Endothelial cell of umbilical vein (primary cell): ENCODE data around the gene ASB1. TPM values are rescaled to one million over a fixed set of nuclear protein-coding genes. Genes with fewer than 3 reads are reported as not detected.

Experiments
- BruUV-seq: library from RNA; stranded (reverse); fragments of 400-500 nt; replicated peaks from 2 replicates; lab custom pipeline; 2021; lab: Mats Ljungman, UMichigan
- CTCF ChIA-PET: fragments of 300-600, 350-600 bp; sonication (Branson Sonifier 250); formaldehyde crosslinking; loops from one replicate; lab custom pipeline; 2021; ENCODE audit warnings: antibody characterized with exemption, inconsistent platforms; lab: Charles Lee
- POLR2A ChIA-PET: fragments of 300-600, 350-600 bp; sonication (Branson Sonifier 250); formaldehyde crosslinking; loops from one replicate; lab custom pipeline; 2021; ENCODE audit warnings: antibody characterized with exemption, inconsistent platforms; lab: Charles Lee
- DNase-seq: peaks from one replicate; pipeline ENCODE4 v3.0.0-alpha.2; 2011; ENCODE audit warnings: low read depth, low spot score
- FAIRE-seq: peaks from 2 replicates; lab custom pipeline; 2011; peaks lifted over from hg19 to GRCh38; lab: Jason Lieb, UNC
- H2AFZ ChIP-seq: 2 replicates; pipeline ENCODE4 v1.6.0; 2012; ENCODE audit warnings: low read depth, low read length, control low read depth, inconsistent platforms
- H3K27ac ChIP-seq: 2 replicates; pipeline ENCODE4 v1.5.1; 2011; ENCODE audit warnings: low read depth, mild to moderate bottlenecking, control low read depth, low read length, moderate library complexity; ENCODE audit not compliant: insufficient read depth
- H3K27me3 ChIP-seq, 2 experiments: 2 replicates each; pipeline versions ENCODE4 v1.6.0 to v1.6.1; 2011; ENCODE audit warnings: low read length in 2 of 2, mixed read lengths in 1 of 2; ENCODE audit not compliant: control insufficient read depth in 2 of 2, insufficient read depth in 2 of 2
- H3K36me3 ChIP-seq, 2 experiments: 2 replicates in 1 of 2; 3 replicates in 1 of 2; pipeline ENCODE4 v1.5.1; 2011; ENCODE audit warnings: low read length in 2 of 2, mild to moderate bottlenecking in 1 of 2, moderate library complexity in 1 of 2; ENCODE audit not compliant: control insufficient read depth in 2 of 2, insufficient read depth in 2 of 2; ENCODE audit errors: extremely low read depth in 1 of 2
- H3K4me1 ChIP-seq: 3 replicates; pipeline ENCODE4 v1.5.1; 2011; ENCODE audit warnings: mild to moderate bottlenecking, low read length; ENCODE audit not compliant: control insufficient read depth, insufficient read depth; ENCODE audit errors: extremely low read depth
- H3K4me2 ChIP-seq: 2 replicates; pipeline ENCODE4 v1.6.1; 2011; ENCODE audit warnings: low read length, control low read depth, mixed read lengths; ENCODE audit not compliant: insufficient read depth
- H3K4me3 ChIP-seq, 3 experiments: fragments of 200-600 bp in 1 of 3; sonication (generic), shearing (Covaris generic) in 1 of 3; replicated peaks in 1 of 3; 2 replicates each; pipeline ENCODE4 v1.5.1; 2011 to 2016; ENCODE audit warnings: control low read depth in 3 of 3, low read length in 3 of 3, mild to moderate bottlenecking in 2 of 3, inconsistent platforms in 1 of 3, low read depth in 1 of 3, moderate library complexity in 1 of 3; ENCODE audit not compliant: insufficient read depth in 1 of 3
- H3K79me2 ChIP-seq: 2 replicates; pipeline ENCODE4 v1.6.0; 2012; ENCODE audit warnings: low read length, inconsistent platforms; ENCODE audit not compliant: control insufficient read depth, insufficient read depth
- H3K9ac ChIP-seq: replicated peaks from 2 replicates; pipeline ENCODE3; 2011; ENCODE audit warnings: low read length, control low read depth; ENCODE audit not compliant: insufficient read depth; ENCODE audit errors: extremely low read depth
- H3K9me1 ChIP-seq: replicated peaks from 3 replicates; pipeline ENCODE4 v1.6.0; 2011; ENCODE audit warnings: mild to moderate bottlenecking, low read length; ENCODE audit not compliant: control insufficient read depth, insufficient read depth; ENCODE audit errors: extremely low read depth
- H3K9me3 ChIP-seq: replicated peaks from 2 replicates; pipeline ENCODE4 v1.5.1; 2012; ENCODE audit warnings: low read length, inconsistent platforms; ENCODE audit not compliant: control insufficient read depth, insufficient read depth
- H4K20me1 ChIP-seq: replicated peaks from 2 replicates; pipeline ENCODE3; 2011; ENCODE audit warnings: mild to moderate bottlenecking, low read length; ENCODE audit not compliant: control insufficient read depth, insufficient read depth; ENCODE audit errors: extremely low read depth
- EZH2 ChIP-seq: IDR thresholded peaks from 2 replicates; pipeline ENCODE4 v1.6.1; 2012; ENCODE audit warnings: borderline replicate concordance, low read depth, mild to moderate bottlenecking, moderate library complexity, low read length, inconsistent platforms; ENCODE audit not compliant: severe bottlenecking
- FOS ChIP-seq: IDR thresholded peaks from 2 replicates; pipeline ENCODE4 v1.6.1; 2011; ENCODE audit warnings: mild to moderate bottlenecking, low read length, moderate library complexity, borderline replicate concordance; ENCODE audit not compliant: insufficient read depth
- GATA2 ChIP-seq: IDR thresholded peaks from 2 replicates; pipeline ENCODE4 v1.7.0; 2011; ENCODE audit warnings: low read depth, mild to moderate bottlenecking, moderate library complexity, mixed read lengths, low read length; ENCODE audit not compliant: insufficient read length, insufficient read depth
- JUN ChIP-seq: IDR thresholded peaks from 2 replicates; pipeline ENCODE4 v1.6.1; 2011; ENCODE audit warnings: borderline replicate concordance, low read depth; ENCODE audit not compliant: insufficient read length, insufficient read depth
- MYC ChIP-seq: IDR thresholded peaks from one replicate; pipeline ENCODE4 v1.6.1; 2011; ENCODE audit warnings: mild to moderate bottlenecking, low read depth, low read length
- POLR2A ChIP-seq: IDR thresholded peaks from 2 replicates; pipeline ENCODE4 v1.6.1; 2012; ENCODE audit warnings: low read depth, mild to moderate bottlenecking, control low read depth, low read length
- POLR2AphosphoS5 ChIP-seq: IDR thresholded peaks from 2 replicates; pipeline ENCODE4 v1.6.1; 2012; ENCODE audit warnings: low read depth, mild to moderate bottlenecking, control low read depth, low read length, moderate library complexity; ENCODE audit not compliant: insufficient read depth
- dilution Hi-C: fragments of 300-500 bp; cut with MboI; formaldehyde crosslinking; loops from one replicate; pipeline ENCODE4 v1.15.0; 2019; ENCODE audit warnings: low sequenced_read_pairs; ENCODE audit not compliant: extremely low pct_ligation_motif_present
- intact Hi-C: fragments of 100-400 bp; cut with micrococcal nuclease; formaldehyde crosslinking; loops from one replicate; pipeline ENCODE4 v1.10.0; 2022
- polyA plus RNA-seq, 4 experiments: library from polyadenylated mRNA; depleted of rRNA in 3 of 4; stranded (reverse) in 3 of 4; unstranded in 1 of 4; fragments of >200 nt; gene quantifications; 2 replicates each; pipeline versions ENCODE4 v1.2.1 to v1.2.3, GENCODE V29; 2011 to 2012; ENCODE audit warnings: missing spikeins in 1 of 4
- small RNA-seq: library from RNA; depleted of rRNA; stranded (forward); fragments of <200 nt; gene quantifications from one replicate; pipeline ENCODE3, GENCODE V24; 2012; ENCODE audit warnings: low replicate concordance, low read depth; ENCODE audit not compliant: insufficient read depth, insufficient read length
- total RNA-seq: library from RNA; stranded (reverse); gene quantifications from 2 replicates; pipeline ENCODE4 v1.2.3, GENCODE V29; 2021
- TF ChIP-seq, protein P1 (sequence below): IDR thresholded peaks from 2 replicates; pipeline ENCODE4 v1.6.1; 2011; ENCODE audit not compliant: insufficient read depth, insufficient read length
- TF ChIP-seq, protein P2 (sequence below), 2 donors: IDR thresholded peaks; 1 replicate in 1 of 2; 2 replicates in 1 of 2; pipeline ENCODE4 v1.5.1; 2011; ENCODE audit warnings: low read length in 2 of 2, mild to moderate bottlenecking in 2 of 2, moderate library complexity in 2 of 2, control low read depth in 1 of 2, inconsistent platforms in 1 of 2, low read depth in 1 of 2; ENCODE audit not compliant: insufficient read depth in 1 of 2; ENCODE audit errors: extremely low read depth in 1 of 2

The ASB1 gene
- total and polyA plus RNA-seq, 2 donors (not counting 3 experiments of a cell fraction or from before 2014, with no cell fraction given) = 12.3 to 16.2 TPM

DNA sequence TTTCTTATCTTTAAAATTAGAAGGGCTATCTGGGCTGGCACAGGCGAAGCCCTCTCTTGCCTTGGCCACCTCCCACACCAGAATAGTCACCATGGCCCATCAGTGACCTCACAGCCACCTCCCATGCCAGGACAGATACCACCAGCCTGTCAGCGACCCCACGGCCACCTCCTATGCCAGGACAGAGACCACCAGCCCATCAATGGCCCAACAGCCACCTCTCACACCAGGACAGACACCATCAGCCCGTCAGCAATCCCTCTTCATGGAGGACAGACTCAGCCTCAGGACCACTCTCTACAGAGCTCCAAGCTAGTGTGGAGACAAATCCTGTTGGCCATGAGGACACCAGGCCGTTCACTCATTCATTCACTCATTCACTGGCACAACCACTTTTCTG, 74.6 kb downstream of the ASB1 start:
- no peak for TF ChIP-seq POLR2AphosphoS5
- no peak for TF ChIP-seq GATA2
- no peak for TF ChIP-seq FOS
- no peak for TF ChIP-seq JUN
- TF ChIP-seq MYC = no peak
- TF ChIP-seq, protein P1, sequence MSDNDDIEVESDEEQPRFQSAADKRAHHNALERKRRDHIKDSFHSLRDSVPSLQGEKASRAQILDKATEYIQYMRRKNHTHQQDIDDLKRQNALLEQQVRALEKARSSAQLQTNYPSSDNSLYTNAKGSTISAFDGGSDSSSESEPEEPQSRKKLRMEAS = no peak
- no peak for TF ChIP-seq EZH2
- TF ChIP-seq, protein P2, sequence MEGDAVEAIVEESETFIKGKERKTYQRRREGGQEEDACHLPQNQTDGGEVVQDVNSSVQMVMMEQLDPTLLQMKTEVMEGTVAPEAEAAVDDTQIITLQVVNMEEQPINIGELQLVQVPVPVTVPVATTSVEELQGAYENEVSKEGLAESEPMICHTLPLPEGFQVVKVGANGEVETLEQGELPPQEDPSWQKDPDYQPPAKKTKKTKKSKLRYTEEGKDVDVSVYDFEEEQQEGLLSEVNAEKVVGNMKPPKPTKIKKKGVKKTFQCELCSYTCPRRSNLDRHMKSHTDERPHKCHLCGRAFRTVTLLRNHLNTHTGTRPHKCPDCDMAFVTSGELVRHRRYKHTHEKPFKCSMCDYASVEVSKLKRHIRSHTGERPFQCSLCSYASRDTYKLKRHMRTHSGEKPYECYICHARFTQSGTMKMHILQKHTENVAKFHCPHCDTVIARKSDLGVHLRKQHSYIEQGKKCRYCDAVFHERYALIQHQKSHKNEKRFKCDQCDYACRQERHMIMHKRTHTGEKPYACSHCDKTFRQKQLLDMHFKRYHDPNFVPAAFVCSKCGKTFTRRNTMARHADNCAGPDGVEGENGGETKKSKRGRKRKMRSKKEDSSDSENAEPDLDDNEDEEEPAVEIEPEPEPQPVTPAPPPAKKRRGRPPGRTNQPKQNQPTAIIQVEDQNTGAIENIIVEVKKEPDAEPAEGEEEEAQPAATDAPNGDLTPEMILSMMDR (IDR thresholded peaks at IDR 0.05; ENCODE audit: extremely low read depth in 1 of 2, insufficient read depth in 1 of 2, low read depth in 1 of 2, low read length in 2 of 2) = no peak
- no peak for TF ChIP-seq POLR2A
- Histone ChIP-seq H3K27me3 (no peaks in the 10 kb centered on the region), H4K20me1 (no peaks in the 10 kb centered on the region), H3K27ac (no peak overlapping the region), H3K9me3 (no peaks in the 10 kb centered on the region), H3K4me1 (no peaks in the 10 kb centered on the region), H3K36me3 (no peaks in the 10 kb centered on the region), H3K9ac (no peak overlapping the region), H3K9me1 (no peaks in the 10 kb centered on the region), H3K4me2 (no peak overlapping the region), H3K4me3 (no peak overlapping the region), H2AFZ (no peak overlapping the region), H3K79me2 (no peaks in the 10 kb centered on the region)
- FAIRE-seq = no peak
- no TSS peak for BruUV-seq
- DNase-seq = no peak
- dilution Hi-C loops = no loop called here
- ChIA-PET CTCF (no interaction called here), POLR2A (no interaction called here)
- intact Hi-C loops = no loop called here

Small RNAs within 50 kb of the gene (small RNA-seq; reads per million reads assigned to genes)
- not detected for gene RNU6-234P

Other genes with a start within 250 kb of the ASB1 start
- 47.5 and 49.2 TPM in 2 replicates for gene ILKAP, start 223.2 kb upstream of the ASB1 start, total RNA-seq
- 37.8 and 49.8 TPM in 2 replicates for gene ILKAP, start 223.2 kb upstream of the ASB1 start, polyA plus RNA-seq
- 5.1 and 5.4 TPM in 2 replicates for gene HES6, start 186.9 kb upstream of the ASB1 start, total RNA-seq
- 2.2 and 4.3 TPM in 2 replicates for gene HES6, start 186.9 kb upstream of the ASB1 start, polyA plus RNA-seq
- 3.3 and 3.8 TPM in 2 replicates for gene PER2, start 138.3 kb upstream of the ASB1 start, total RNA-seq
- gene PER2, start 138.3 kb upstream of the ASB1 start, polyA plus RNA-seq = 0.60 and 0.86 TPM in 2 replicates
- gene TRAF3IP1, start 106.4 kb upstream of the ASB1 start, total RNA-seq = 15.0 and 15.9 TPM in 2 replicates
- 2.1 and 3.4 TPM in 2 replicates for gene TRAF3IP1, start 106.4 kb upstream of the ASB1 start, polyA plus RNA-seq